HepG2 (cell line): ENCODE data around the gene GFRA4. TPM values are rescaled to one million over a fixed set of nuclear protein-coding genes. Genes with fewer than 3 reads are reported as not detected.

Experiments
- DPF2 ChIP-seq: sonication (generic); formaldehyde crosslinking; IDR thresholded peaks from 2 replicates; pipeline ENCODE4 v1.4.0; 2020; ENCODE audit warnings: mild to moderate bottlenecking, low read depth, missing genetic modification reagents, borderline replicate concordance
- GATAD1 ChIP-seq: IDR thresholded peaks from 2 replicates; pipeline ENCODE4 v1.6.1; 2016; ENCODE audit warnings: missing genetic modification reagents, missing compliant biosample characterization
- PLSCR1 ChIP-seq: sonication (generic); formaldehyde crosslinking; IDR thresholded peaks from 2 replicates; pipeline ENCODE4 v1.5.0; 2020; ENCODE audit warnings: missing genetic modification reagents, mild to moderate bottlenecking, borderline replicate concordance
- THRA ChIP-seq: sonication (generic); formaldehyde crosslinking; IDR thresholded peaks from 2 replicates; pipeline ENCODE4 v1.4.0; 2020; ENCODE audit warnings: missing genetic modification reagents, borderline replicate concordance
- TOPORS ChIP-seq: sonication (generic); formaldehyde crosslinking; IDR thresholded peaks from 2 replicates; pipeline ENCODE4 v1.8.0; 2023; ENCODE audit warnings: mild to moderate bottlenecking, missing genetic modification reagents
- ZNF281 ChIP-seq: sonication (generic); formaldehyde crosslinking; IDR thresholded peaks from 2 replicates; pipeline ENCODE4 v1.4.0; 2020; ENCODE audit warnings: missing genetic modification reagents, borderline replicate concordance
- ZNF30 ChIP-seq: sonication (generic); formaldehyde crosslinking; IDR thresholded peaks from 2 replicates; pipeline ENCODE4 v1.5.0; 2020; ENCODE audit warnings: mild to moderate bottlenecking, missing genetic modification reagents
- ZNF33B ChIP-seq: sonication (generic); formaldehyde crosslinking; IDR thresholded peaks from 2 replicates; pipeline ENCODE4 v1.5.1; 2020; ENCODE audit warnings: mild to moderate bottlenecking, missing genetic modification reagents
- ZNF501 ChIP-seq: sonication (generic); formaldehyde crosslinking; IDR thresholded peaks from 2 replicates; pipeline ENCODE4 v1.5.1; 2020; ENCODE audit warnings: mild to moderate bottlenecking, moderate library complexity, missing genetic modification reagents
- ZNF780A ChIP-seq: sonication (generic); formaldehyde crosslinking; IDR thresholded peaks from 2 replicates; pipeline ENCODE4 v1.8.0; 2022; ENCODE audit warnings: mild to moderate bottlenecking, missing genetic modification reagents, moderate library complexity
- ZSCAN25 ChIP-seq: sonication (generic); formaldehyde crosslinking; IDR thresholded peaks from 2 replicates; pipeline ENCODE4 v1.8.0; 2022; ENCODE audit warnings: mild to moderate bottlenecking, missing genetic modification reagents
- polyA plus RNA-seq, 8 experiments: library from polyadenylated mRNA; depleted of rRNA in 3 of 8; stranded (reverse) in 7 of 8; unstranded in 1 of 8; fragments of >200 nt; fragmentation: Illumina TruSeq in 4 of 8; extraction: Trizol in 4 of 8; gene quantifications; 2 replicates each; pipeline versions ENCODE4 v1.2.1 to v1.2.3, GENCODE V29; 2011 to 2016; ENCODE audit warnings: low read depth in 4 of 8, missing spikeins in 1 of 8, mixed read lengths in 1 of 8; ENCODE audit not compliant: insufficient read depth in 1 of 8
- total RNA-seq, 5 experiments: library from RNA; depleted of rRNA; stranded (reverse); fragments of >200 nt; fragmentation: Illumina TruSeq; extraction: Trizol; gene quantifications; 2 replicates each; pipeline ENCODE4 v1.2.3, GENCODE V29; 2016; ENCODE audit warnings: low read depth in 1 of 5
- TF ChIP-seq, protein P1 (sequence below): sonication (generic); formaldehyde crosslinking; IDR thresholded peaks from 2 replicates; pipeline ENCODE4 v1.9.0; 2021; ENCODE audit warnings: mild to moderate bottlenecking, missing genetic modification reagents
- TF ChIP-seq, protein P2 (sequence below): sonication (generic); formaldehyde crosslinking; IDR thresholded peaks from 2 replicates; pipeline ENCODE4 v1.4.0; 2020; ENCODE audit warnings: mild to moderate bottlenecking, missing genetic modification reagents

The GFRA4 gene
- total and polyA plus RNA-seq, 2 of the 13 experiments (the other 11 are each of a cell fraction or from before 2014, with no cell fraction given): not detected

GRCh38 chr20:3628502-3629314 lies 34.5 kb downstream of the GFRA4 start (continued):
- TF ChIP-seq ZNF33B (CRISPR knock-in tag) (peak; percentile 61; the same call in 1 of the 2 replicates), THRA (CRISPR knock-in tag) (peak; percentile 94; the same call in 1 of the 2 replicates), ZSCAN25 (peak; percentile 60; the same call in 1 of the 2 replicates), ZNF501 (CRISPR knock-in tag) (peak; percentile 54; the same call in 1 of the 2 replicates), DPF2 (CRISPR knock-in tag) (peak; percentile 91; the same call in 1 of the 2 replicates), TOPORS (CRISPR knock-in tag) (0 out of 2 replicates have a peak, but pooled peaks have one; percentile 26), ZNF780A (CRISPR knock-in tag) (no peak), PLSCR1 (CRISPR knock-in tag) (no peak), GATAD1 (CRISPR knock-in tag) (peak; percentile 60; the same call in 1 of the 2 replicates), ZNF281 (CRISPR knock-in tag) (peak; percentile 15; the same call in 1 of the 2 replicates), ZNF30 (CRISPR knock-in tag) (no peak)
- TF ChIP-seq, protein P1, sequence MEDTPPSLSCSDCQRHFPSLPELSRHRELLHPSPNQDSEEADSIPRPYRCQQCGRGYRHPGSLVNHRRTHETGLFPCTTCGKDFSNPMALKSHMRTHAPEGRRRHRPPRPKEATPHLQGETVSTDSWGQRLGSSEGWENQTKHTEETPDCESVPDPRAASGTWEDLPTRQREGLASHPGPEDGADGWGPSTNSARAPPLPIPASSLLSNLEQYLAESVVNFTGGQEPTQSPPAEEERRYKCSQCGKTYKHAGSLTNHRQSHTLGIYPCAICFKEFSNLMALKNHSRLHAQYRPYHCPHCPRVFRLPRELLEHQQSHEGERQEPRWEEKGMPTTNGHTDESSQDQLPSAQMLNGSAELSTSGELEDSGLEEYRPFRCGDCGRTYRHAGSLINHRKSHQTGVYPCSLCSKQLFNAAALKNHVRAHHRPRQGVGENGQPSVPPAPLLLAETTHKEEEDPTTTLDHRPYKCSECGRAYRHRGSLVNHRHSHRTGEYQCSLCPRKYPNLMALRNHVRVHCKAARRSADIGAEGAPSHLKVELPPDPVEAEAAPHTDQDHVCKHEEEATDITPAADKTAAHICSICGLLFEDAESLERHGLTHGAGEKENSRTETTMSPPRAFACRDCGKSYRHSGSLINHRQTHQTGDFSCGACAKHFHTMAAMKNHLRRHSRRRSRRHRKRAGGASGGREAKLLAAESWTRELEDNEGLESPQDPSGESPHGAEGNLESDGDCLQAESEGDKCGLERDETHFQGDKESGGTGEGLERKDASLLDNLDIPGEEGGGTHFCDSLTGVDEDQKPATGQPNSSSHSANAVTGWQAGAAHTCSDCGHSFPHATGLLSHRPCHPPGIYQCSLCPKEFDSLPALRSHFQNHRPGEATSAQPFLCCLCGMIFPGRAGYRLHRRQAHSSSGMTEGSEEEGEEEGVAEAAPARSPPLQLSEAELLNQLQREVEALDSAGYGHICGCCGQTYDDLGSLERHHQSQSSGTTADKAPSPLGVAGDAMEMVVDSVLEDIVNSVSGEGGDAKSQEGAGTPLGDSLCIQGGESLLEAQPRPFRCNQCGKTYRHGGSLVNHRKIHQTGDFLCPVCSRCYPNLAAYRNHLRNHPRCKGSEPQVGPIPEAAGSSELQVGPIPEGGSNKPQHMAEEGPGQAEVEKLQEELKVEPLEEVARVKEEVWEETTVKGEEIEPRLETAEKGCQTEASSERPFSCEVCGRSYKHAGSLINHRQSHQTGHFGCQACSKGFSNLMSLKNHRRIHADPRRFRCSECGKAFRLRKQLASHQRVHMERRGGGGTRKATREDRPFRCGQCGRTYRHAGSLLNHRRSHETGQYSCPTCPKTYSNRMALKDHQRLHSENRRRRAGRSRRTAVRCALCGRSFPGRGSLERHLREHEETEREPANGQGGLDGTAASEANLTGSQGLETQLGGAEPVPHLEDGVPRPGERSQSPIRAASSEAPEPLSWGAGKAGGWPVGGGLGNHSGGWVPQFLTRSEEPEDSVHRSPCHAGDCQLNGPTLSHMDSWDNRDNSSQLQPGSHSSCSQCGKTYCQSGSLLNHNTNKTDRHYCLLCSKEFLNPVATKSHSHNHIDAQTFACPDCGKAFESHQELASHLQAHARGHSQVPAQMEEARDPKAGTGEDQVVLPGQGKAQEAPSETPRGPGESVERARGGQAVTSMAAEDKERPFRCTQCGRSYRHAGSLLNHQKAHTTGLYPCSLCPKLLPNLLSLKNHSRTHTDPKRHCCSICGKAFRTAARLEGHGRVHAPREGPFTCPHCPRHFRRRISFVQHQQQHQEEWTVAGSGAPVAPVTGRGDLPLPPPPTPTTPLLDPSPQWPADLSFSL: no peak; the same call in 1 of the 2 replicates
- TF ChIP-seq, protein P2, sequence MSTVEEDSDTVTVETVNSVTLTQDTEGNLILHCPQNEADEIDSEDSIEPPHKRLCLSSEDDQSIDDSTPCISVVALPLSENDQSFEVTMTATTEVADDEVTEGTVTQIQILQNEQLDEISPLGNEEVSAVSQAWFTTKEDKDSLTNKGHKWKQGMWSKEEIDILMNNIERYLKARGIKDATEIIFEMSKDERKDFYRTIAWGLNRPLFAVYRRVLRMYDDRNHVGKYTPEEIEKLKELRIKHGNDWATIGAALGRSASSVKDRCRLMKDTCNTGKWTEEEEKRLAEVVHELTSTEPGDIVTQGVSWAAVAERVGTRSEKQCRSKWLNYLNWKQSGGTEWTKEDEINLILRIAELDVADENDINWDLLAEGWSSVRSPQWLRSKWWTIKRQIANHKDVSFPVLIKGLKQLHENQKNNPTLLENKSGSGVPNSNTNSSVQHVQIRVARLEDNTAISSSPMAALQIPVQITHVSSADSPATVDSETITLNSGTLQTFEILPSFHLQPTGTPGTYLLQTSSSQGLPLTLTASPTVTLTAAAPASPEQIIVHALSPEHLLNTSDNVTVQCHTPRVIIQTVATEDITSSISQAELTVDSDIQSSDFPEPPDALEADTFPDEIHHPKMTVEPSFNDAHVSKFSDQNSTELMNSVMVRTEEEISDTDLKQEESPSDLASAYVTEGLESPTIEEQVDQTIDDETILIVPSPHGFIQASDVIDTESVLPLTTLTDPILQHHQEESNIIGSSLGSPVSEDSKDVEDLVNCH: no peak
